ENCODE measurements around the gene GJA4. TPM values are rescaled to one million over a fixed set of nuclear protein-coding genes. Genes with fewer than 3 reads are reported as not detected.

GJA4 gene
- total and polyA plus RNA-seq, 2 donors (not counting 1 experiment from before 2014, with no cell fraction given), result not detected

GRCh38 chr1:34763142-34763781, 29.5 kb upstream of the GJA4 start:
- no peak overlapping the region for H3K27ac ChIP-seq (ENCODE audit: insufficient read depth, low read length)
- H2AFZ ChIP-seq (ENCODE audit: low read length), result no peak overlapping the region
- H4K20me1 ChIP-seq (ENCODE audit: control insufficient read depth, extremely low read depth, insufficient read depth, low read length), result no peaks in the 10 kb centered on the region
- H3K4me1 ChIP-seq (ENCODE audit: control insufficient read depth, extremely low read depth, insufficient read depth, low read length), result no peaks in the 10 kb centered on the region
- no peak for TF ChIP-seq EZH2 (IDR thresholded peaks at IDR 0.05; ENCODE audit: low read length, missing control alignments)
- TF ChIP-seq, protein P1, sequence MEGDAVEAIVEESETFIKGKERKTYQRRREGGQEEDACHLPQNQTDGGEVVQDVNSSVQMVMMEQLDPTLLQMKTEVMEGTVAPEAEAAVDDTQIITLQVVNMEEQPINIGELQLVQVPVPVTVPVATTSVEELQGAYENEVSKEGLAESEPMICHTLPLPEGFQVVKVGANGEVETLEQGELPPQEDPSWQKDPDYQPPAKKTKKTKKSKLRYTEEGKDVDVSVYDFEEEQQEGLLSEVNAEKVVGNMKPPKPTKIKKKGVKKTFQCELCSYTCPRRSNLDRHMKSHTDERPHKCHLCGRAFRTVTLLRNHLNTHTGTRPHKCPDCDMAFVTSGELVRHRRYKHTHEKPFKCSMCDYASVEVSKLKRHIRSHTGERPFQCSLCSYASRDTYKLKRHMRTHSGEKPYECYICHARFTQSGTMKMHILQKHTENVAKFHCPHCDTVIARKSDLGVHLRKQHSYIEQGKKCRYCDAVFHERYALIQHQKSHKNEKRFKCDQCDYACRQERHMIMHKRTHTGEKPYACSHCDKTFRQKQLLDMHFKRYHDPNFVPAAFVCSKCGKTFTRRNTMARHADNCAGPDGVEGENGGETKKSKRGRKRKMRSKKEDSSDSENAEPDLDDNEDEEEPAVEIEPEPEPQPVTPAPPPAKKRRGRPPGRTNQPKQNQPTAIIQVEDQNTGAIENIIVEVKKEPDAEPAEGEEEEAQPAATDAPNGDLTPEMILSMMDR (conservative IDR thresholded peaks at IDR 0.05 in 1 of 2, IDR thresholded peaks at IDR 0.05 in 1 of 2; ENCODE audit: low read depth in 1 of 2, low read length in 2 of 2), result no peak
- no peaks in the 10 kb centered on the region for H3K9me3 ChIP-seq (ENCODE audit: control insufficient read depth, insufficient read depth, low read depth, low read length)
- H3K4me3 ChIP-seq (replicated peaks in 1 of 4; ENCODE audit: control extremely low read depth in 1 of 4, insufficient read depth in 1 of 4, low read depth in 3 of 4, low read length in 4 of 4), result no peak overlapping the region
- no peaks in the 10 kb centered on the region for H3K27me3 ChIP-seq (ENCODE audit: control insufficient read depth, insufficient read depth, low read length)
- no peaks in the 10 kb centered on the region for H3K79me2 ChIP-seq (ENCODE audit: control insufficient read depth, insufficient read depth, low read length)
- H3K4me2 ChIP-seq (ENCODE audit: extremely low read depth, insufficient read depth, low read length), result no peak overlapping the region
- no peak overlapping the region for H3K9ac ChIP-seq (ENCODE audit: insufficient read depth, low read length)
- DNase-seq (ENCODE audit: low read depth in 2 of 2), result peak in 1 of 2 donors; percentile 66
- no peaks in the 10 kb centered on the region for H3K36me3 ChIP-seq (ENCODE audit: control insufficient read depth, insufficient read depth, low read length)

DNA sequence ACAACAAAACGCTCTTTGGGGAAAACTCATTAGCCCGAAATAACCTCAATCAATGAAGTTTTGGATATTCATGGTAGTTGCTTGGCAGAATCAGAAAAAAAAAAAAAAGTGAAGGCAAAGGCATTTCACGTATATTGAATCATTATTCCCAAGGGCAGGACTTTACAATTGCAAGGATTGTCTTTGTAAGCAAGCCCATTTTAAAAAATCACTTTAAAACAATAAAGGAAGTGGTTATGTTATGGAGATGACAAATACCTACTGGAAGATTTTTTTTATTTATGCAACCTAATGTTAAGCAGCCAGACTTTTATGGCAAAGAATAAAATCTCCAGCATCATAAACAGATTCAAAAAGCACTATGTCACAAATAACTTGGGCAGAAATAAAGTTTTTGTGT, 23.9 kb upstream of the GJA4 start:
- no peak for DNase-seq (ENCODE audit: low read depth in 2 of 2)
- Histone ChIP-seq H3K4me2 (ENCODE audit: extremely low read depth, insufficient read depth, low read length) (no peak overlapping the region), H3K4me3 (replicated peaks in 1 of 4; ENCODE audit: control extremely low read depth in 1 of 4, insufficient read depth in 1 of 4, low read depth in 3 of 4, low read length in 4 of 4) (no peak overlapping the region), H3K27ac (ENCODE audit: insufficient read depth, low read length) (no peak overlapping the region), H3K4me1 (ENCODE audit: control insufficient read depth, extremely low read depth, insufficient read depth, low read length) (no peaks in the 10 kb centered on the region), H3K27me3 (ENCODE audit: control insufficient read depth, insufficient read depth, low read length) (no peaks in the 10 kb centered on the region), H3K9ac (ENCODE audit: insufficient read depth, low read length) (no peak overlapping the region), H3K79me2 (ENCODE audit: control insufficient read depth, insufficient read depth, low read length) (no peaks in the 10 kb centered on the region), H4K20me1 (ENCODE audit: control insufficient read depth, extremely low read depth, insufficient read depth, low read length) (no peaks in the 10 kb centered on the region), H3K36me3 (ENCODE audit: control insufficient read depth, insufficient read depth, low read length) (no peaks in the 10 kb centered on the region), H3K9me3 (ENCODE audit: control insufficient read depth, insufficient read depth, low read depth, low read length) (no peaks in the 10 kb centered on the region), H2AFZ (ENCODE audit: low read length) (no peak overlapping the region)
- no peak for TF ChIP-seq EZH2 (IDR thresholded peaks at IDR 0.05; ENCODE audit: low read length, missing control alignments)

DNA sequence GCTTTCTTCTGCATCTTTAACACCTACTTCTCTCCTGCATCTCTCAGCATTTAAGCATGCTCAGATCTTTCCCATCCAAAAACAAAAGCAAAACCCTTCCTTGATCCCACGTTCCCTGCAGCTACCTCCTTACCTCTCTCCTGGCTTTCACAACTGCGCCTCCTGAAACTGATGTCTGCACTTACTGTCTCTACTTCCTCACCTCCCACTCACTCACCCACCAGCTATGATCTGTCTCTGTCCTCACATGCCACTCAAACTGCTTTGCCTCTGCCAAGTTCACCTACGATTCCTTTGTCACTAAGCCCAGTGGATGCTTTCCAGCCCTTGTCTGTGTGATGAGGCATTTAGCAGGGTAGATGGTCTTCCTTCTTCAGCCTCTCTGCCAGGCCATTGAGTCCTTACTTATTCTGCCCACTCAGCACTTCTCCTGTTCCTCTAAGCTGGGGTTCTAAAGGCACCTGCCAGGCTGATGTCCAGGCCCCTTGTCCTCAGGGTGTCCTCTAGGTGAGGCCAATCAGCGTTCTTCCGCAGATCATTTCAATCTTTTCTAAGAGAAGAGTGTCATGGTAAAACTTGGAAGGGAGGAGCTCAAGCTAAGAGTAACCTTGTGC, 21.8 kb upstream of the GJA4 start:
- Histone ChIP-seq H3K4me2 (ENCODE audit: extremely low read depth, insufficient read depth, low read length) (no peak overlapping the region), H4K20me1 (ENCODE audit: control insufficient read depth, extremely low read depth, insufficient read depth, low read length) (no peaks in the 10 kb centered on the region), H3K27me3 (ENCODE audit: control insufficient read depth, insufficient read depth, low read length) (no peaks in the 10 kb centered on the region), H3K9ac (ENCODE audit: insufficient read depth, low read length) (no peak overlapping the region), H3K4me1 (ENCODE audit: control insufficient read depth, extremely low read depth, insufficient read depth, low read length) (no peaks in the 10 kb centered on the region), H3K27ac (ENCODE audit: insufficient read depth, low read length) (no peak overlapping the region), H3K79me2 (ENCODE audit: control insufficient read depth, insufficient read depth, low read length) (no peaks in the 10 kb centered on the region), H2AFZ (ENCODE audit: low read length) (no peak overlapping the region), H3K36me3 (ENCODE audit: control insufficient read depth, insufficient read depth, low read length) (no peaks in the 10 kb centered on the region), H3K4me3 (replicated peaks in 1 of 4; ENCODE audit: control extremely low read depth in 1 of 4, insufficient read depth in 1 of 4, low read depth in 3 of 4, low read length in 4 of 4) (no peak overlapping the region), H3K9me3 (ENCODE audit: control insufficient read depth, insufficient read depth, low read depth, low read length) (no peaks in the 10 kb centered on the region)
- no peak for TF ChIP-seq EZH2 (IDR thresholded peaks at IDR 0.05; ENCODE audit: low read length, missing control alignments)
- TF ChIP-seq, protein P1 (conservative IDR thresholded peaks at IDR 0.05 in 1 of 2, IDR thresholded peaks at IDR 0.05 in 1 of 2; ENCODE audit: low read depth in 1 of 2, low read length in 2 of 2), result no peak
- no peak for DNase-seq (ENCODE audit: low read depth in 2 of 2)

All from fibroblast of lung (primary cell).